Activated CD8-positive, alpha-beta memory T cell treated with anti-CD3 and anti-CD28 coated beads for 4 hours (primary cell): ENCODE measurements around the gene EEF1G.
"Not testable (repeated sequence)": the region's sequence is repeated elsewhere in the genome, so short reads cannot be mapped to it uniquely, and the experiment has no call there.

ENCODE experiments used
- DNase-seq, 2 donors: peaks; one replicate each; pipeline ENCODE4 v3.0.0-alpha.2; 2020; ENCODE audit warnings: low read depth in 2 of 2

The EEF1G gene

GRCh38 chr11:62554387-62555167 lies 19.1 kb downstream of the EEF1G start:
- DNase-seq, result no peak

- no peak for DNase-seq
Measured at GRCh38 chr11:62553839-62554361, 19.8 kb downstream of the EEF1G start.

- DNase-seq, result no peak
Measured at GRCh38 chr11:62553080-62553838, 20.4 kb downstream of the EEF1G start.

- DNase-seq, result no peak
Measured at GRCh38 chr11:62552485-62553079, 21.1 kb downstream of the EEF1G start.

GRCh38 chr11:62550478-62550877 lies 23.2 kb downstream of the EEF1G start:
- not testable (repeated sequence) for DNase-seq

GRCh38 chr11:62548545-62549335 lies 25.0 kb downstream of the EEF1G start:
- no peak for DNase-seq

GRCh38 chr11:62547691-62548281 lies 25.9 kb downstream of the EEF1G start:
- DNase-seq, result no peak

- no peak for DNase-seq
Measured at GRCh38 chr11:62546929-62547625, 26.6 kb downstream of the EEF1G start.

GRCh38 chr11:62546244-62546928 lies 27.3 kb downstream of the EEF1G start, which contains the start of gene AHNAK:
TSS of gene AHNAK (minus strand) at chr11:62546806. CDS start at chr11:62536098, 10,708 bp downstream.
- DNase-seq, result no peak

GRCh38 chr11:62545437-62546243 lies 28.1 kb downstream of the EEF1G start:
- no peak for DNase-seq

- DNase-seq, result no peak
Measured at GRCh38 chr11:62544581-62545436, 28.9 kb downstream of the EEF1G start.

- no peak for DNase-seq
Measured at GRCh38 chr11:62543680-62544444, 29.8 kb downstream of the EEF1G start.

- DNase-seq, result no peak
Measured at GRCh38 chr11:62542750-62543567, 30.7 kb downstream of the EEF1G start.

- DNase-seq, result no peak
Measured at GRCh38 chr11:62542111-62542745, 31.5 kb downstream of the EEF1G start.

GRCh38 chr11:62540804-62541701 lies 32.6 kb downstream of the EEF1G start:
- no peak for DNase-seq
